Activated effector memory CD4-positive, alpha-beta T cell treated with anti-CD3 and anti-CD28 coated beads, Interleukin-2, amount 50 U/mL, for 16 hours (primary cell): ENCODE data around the gene TKFC.

ENCODE experiments used
- DNase-seq: peaks from one replicate; pipeline ENCODE4 v3.0.0-alpha.2; 2020

TKFC gene

DNA sequence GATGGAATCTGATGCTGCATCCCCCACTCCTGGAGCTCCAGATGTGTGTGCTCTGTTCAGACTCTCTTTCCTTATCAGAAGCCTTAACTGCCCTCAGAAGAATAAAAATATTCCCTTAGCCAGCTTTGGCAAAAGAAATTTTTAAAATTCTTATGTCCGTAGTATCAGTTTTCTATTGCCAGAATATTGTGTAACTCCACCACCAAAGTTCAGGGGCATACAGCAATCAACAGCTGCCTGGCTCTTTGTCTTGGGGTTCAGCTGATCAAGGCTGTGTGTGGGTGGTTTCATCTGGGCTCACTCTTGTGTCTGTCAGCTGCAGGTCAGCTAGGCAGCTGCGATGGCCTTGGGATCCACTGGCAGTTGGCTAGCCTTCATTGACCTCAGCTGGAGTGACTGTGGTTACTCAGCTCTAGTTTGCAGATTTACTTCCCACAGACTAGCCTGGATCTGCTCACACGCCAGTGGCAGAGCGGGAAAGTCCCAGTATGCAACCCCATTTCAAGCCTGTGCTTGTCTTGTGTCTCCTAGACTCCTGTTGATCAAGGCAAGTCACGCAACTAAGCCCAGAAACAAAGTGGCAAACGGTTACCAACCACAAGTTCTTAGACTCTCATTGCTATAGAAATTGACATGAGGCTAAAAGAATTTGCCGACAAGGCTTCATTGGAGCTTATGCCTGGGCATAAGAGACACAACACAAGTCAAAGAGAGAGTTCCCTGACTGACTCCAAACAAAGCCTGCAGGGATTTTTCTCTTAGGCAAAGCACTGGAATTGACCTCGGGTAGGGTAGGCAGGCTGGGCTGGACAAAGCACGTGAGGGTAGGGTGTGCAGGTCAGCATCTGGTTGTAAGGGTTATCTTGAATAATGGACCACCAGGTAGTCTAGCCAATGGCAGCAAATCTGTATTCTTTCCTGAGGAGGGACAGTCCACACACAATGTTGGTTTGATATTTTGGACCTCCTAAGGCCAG is 36.6 kb downstream of the TKFC start:
- DNase-seq: no peak

DNA sequence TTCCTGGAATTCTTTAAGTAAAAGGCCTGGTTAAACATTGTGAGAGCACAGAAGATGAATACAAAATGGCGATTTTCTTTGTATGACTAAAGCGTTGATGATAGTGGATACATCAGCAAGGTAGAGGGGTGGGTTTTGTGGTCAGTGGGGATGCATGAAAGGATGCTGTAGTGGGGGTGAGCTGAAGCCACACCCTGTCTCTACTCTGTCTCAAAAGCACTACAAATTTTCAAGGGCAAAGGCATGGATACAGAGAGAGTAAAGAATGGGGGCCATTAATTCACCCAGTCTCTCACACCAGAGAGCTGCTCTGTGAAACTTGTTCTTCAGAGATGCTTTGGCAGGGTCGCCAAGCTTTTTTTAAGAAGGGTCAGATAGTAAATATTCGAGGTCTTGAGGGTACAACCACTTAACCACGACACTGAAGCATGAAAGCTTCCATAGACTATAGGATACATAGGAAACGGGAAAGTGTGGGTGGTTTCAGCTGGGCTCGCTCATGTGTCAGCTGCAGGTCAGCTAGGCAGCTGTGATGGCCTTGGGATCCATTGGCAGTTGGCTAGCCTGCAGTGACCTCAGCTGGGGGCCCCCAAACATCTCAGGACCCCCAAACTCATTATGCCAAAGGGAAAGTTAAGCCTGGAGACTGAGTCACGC is 37.4 kb downstream of the TKFC start:
- no peak for DNase-seq

DNA sequence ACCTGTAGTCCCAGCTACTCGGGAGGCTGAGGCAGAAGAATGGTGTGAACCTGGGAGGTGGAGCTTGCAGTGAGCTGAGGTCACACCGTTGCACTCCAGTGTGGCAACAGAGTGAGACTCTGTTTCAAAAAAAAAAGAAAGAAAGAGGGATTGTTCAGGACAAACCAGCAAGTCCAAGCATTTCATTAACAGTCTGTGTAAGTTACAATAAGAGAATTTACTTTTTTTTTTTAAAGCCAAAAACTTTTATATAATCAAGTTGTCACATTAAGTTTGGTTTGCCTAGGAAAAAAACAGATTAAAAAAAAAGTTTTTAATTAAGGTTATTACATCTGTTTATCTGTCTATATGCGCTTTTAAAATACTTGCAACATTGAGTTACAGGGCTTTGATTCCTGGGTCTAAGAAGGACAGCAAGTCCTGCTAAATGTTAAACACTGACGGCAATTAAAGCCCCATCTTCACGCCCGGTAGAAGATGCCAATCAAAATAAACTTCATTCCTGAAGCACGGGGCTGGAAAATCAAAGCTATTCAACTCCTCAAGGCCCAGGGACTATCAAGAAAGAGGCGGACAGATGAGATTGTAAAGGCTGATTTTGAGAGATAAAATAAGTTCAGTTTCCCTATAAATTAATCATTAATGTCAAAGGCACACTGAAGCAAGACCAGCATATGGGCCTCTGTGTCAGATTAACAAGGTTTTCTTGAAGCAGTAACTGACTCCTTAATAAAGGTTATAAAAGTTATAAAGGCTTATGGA is 39.8 kb downstream of the TKFC start:
- DNase-seq: no peak

DNA sequence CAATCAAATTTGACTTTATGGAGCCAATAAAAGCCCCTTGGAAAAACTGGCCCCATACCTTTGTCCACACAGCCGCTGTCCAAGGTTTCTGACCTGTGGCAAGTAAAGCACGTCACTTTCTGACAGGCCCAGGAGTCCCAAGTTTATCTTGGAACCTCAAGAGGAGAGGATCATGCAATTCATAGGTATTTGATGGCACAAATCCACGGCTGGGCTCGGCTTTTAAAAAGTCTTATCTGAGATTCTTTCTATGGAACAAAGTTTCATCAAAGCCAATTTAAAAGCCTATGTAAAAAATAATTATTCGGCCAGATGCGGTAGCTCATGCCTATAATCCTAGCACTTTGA is 42.7 kb downstream of the TKFC start:
- no peak for DNase-seq

DNA sequence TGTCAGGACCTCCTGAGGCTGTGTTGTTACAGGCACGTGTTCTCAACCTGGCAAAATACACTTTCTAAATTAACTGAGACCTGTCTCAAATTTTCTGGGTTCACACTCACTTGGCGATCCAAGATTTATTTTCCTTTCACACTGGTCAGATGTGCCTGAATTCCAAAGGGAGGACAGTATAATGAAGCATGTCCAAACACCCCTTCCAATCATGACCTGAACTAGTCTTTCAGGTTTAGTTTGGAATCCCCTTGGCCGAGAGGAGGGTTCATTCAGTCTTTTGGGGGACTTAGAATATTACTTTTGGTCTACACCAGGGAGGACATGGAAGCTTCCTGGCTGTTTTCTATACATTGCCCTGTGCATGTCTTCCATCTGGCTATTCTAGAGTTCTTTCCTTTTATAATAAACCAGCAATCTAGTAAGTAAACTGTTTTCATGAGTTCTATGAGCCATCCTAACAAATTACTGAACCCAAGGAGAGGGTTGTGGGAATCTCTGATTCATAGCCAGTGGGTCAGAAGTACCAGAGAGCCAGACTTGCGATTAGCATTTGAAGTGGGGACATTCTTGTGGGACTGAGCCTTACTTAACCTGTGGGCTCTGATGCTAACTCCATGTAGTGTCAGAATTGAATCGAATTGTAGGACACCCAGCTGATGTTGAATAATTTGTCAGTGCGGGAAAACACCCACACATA is 44.6 kb downstream of the TKFC start:
- DNase-seq: no peak

DNA sequence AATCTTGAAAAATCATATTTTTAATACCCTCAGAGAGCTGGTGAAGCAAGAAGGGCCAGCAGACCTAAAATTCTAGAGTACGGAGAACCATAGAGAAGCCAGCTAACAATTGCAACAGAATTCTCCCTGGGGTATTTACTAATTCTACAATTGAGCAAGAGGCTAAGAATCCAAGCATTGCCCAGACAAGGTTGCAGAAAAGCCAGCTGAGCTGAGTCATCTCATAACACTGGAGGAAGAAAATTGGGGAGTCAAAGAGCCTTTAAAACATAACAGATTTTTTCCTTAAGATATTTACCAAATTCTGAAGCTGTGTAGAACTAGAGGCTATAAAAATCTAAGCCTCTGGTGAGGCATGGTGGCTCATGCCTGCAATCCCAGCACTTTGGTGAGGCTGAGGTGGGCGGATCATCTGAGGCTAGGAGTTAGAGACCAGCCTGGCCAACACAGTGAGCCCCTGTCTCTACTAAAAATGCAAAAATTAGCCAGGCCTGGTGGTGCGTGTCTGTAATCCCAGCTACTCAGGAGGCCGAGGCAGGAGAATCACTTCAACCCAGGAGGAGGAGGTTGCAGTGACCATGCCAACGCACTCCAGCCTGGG is 45.8 kb downstream of the TKFC start:
- no peak for DNase-seq

DNA sequence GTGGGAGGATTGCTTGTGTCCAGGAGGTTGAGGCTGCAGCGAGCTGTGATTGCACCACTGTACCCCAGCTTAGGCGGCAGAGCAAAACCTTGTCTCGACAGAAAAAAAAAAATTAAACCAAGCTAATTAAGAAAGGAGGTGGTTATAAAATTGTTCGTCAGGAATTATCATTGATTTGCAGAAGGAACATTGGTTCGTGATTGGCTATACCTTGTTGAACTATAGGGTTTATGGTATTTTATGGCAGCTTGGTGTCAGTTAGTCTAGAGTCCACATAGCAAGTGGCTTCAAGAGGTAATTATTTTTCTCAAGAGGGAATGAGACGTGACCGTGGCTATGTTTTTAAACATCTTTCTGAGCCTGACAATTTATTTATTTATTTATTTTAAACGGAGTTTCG is 47.9 kb downstream of the TKFC start:
- no peak for DNase-seq

DNA sequence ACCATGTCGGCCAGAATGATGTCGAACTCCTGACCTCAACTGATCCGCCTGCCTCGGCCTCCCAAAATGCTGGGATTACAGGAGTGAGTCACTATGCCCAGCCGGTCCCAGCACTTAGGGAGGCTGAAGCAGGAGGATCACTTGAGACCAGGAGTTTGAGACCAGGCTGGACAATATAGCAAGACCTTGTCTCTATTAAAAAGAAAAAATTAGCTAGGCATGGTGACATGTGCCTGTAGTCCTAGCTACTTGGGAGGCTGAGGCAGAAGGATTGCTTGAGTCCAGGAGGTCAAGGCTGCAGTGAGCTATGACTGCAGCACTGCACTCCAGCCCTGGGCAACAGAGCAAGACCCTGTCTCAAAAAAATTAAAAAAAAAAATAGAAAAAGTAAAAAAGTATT is 50.8 kb downstream of the TKFC start:
- peak; percentile 0 for DNase-seq

DNA sequence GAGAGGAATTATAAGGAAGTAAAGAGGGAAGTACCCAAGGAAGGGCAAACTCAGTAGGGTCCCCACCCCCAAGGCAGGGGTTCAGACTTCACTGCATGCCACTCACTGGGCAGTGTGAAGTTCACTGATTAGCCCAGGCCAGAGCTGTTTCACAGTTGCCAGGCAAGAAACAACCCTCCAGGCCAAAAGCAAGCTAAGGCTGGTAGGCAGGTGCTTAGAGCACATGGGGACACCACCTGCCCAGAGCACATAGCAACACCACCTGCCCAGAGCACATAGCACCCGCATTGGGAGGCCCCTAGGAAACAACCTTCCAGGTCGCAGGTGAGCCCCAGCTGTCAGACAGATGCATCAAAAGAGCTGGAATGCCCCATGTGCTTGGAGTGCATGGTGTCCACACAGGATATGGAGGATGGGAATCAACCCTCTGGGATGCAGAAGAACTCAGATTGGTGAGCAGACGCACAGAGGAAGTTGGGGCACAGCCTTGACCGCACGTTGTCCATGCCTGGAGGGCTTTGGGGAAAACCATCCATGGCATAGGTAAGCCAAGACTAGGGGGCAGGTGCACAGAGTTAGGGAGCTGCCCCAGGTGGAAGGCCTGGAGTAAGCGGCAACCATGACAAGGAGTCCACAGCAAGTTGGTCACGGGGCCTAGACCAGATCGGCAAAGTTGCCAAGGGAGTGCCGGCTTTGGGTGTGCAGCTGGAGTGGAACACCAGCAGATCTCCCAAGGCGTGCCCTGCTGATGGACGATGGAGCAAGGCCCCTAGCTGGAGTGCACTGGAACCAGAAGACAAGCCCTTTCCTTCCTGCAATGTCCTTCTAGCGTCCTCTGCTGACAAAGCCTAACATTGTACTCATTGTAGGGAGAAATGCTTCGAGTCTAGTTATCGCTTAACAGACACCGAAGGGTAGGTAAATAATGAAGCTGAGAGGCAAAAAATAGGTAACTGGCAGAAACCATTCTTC is 51.5 kb downstream of the TKFC start:
- peak; percentile 53 for DNase-seq

DNA sequence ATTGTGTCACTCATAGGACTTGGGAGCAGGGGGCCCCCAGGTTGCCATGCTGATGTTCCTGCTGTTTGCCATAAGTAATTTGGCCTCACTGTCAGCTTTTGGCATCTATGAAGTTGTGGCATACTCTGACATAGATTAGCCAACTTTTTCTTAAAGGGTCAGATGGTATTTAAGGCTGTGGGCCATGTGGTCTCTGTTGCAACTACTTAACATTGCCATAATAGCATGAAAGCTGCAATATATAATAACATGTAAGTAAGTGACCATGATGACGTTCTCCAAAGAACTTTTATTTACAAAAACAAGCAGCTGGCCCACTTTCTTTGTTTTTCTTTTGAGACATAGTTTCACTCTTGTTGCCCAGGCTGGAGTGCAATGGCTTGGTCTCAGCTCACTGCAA is 57.1 kb downstream of the TKFC start:
- no peak for DNase-seq

DNA sequence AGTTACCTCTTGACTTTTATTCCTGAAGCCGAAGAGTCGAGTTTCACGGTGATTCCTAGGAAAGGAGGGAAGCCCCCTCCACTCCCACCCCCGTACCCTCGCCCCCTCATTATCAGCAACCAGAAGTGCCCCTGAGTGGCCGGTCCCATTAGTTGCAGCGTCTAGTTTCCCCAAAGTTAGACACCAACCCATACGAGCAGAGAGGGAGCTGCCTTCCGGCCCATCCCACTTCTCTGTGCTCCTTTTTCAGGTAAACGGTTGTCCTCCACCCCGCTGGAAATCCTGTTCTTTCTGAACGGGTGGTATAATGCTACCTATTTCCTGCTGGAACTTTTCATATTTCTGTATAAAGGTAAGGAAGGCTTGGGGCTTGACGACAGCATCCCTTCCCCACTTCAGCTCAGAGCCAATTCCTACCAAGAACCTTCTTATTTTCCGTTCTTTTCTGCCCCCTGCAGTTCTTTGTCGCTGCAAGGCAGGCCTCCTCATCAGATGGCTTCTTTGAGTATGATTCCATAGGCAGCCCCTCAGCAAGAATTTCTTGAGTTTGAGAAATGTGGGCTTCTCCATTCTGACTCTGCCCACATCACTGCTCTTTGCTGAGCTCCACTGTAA is 60.1 kb downstream of the TKFC start:
- DNase-seq: no peak
